ENCODE results near the gene EXOC2. TPM values are rescaled to one million over a fixed set of nuclear protein-coding genes. Genes with fewer than 3 reads are reported as not detected.

The EXOC2 gene
- total and polyA plus RNA-seq, 2 donors (not counting 3 experiments of a cell fraction or from before 2014, with no cell fraction given): 18.2 to 30.8 TPM

GRCh38 chr6:711925-712324, 19.0 kb upstream of the EXOC2 start:
- Histone ChIP-seq H3K27me3 (ENCODE audit: control insufficient read depth in 2 of 2, insufficient read depth in 2 of 2, low read length in 2 of 2) (no peaks in the 10 kb centered on the region), H3K4me1 (ENCODE audit: control insufficient read depth, extremely low read depth, insufficient read depth, low read length) (peaks cover 68% of the 10 kb centered on the region), H3K79me2 (ENCODE audit: control insufficient read depth, insufficient read depth, low read length) (no peaks in the 10 kb centered on the region), H4K20me1 (replicated peaks; ENCODE audit: control insufficient read depth, extremely low read depth, insufficient read depth, low read length) (no peaks in the 10 kb centered on the region), H3K9me3 (replicated peaks; ENCODE audit: control insufficient read depth, insufficient read depth, low read length) (no peaks in the 10 kb centered on the region), H2AFZ (ENCODE audit: low read depth, low read length) (peak overlapping the region; percentile 88), H3K4me2 (ENCODE audit: insufficient read depth, low read length) (peak overlapping the region; percentile 87), H3K27ac (ENCODE audit: insufficient read depth, low read depth, low read length) (peak overlapping the region; percentile 88), H3K36me3 (ENCODE audit: control insufficient read depth in 2 of 2, extremely low read depth in 1 of 2, insufficient read depth in 2 of 2, low read length in 2 of 2) (no peaks in the 10 kb centered on the region), H3K9me1 (replicated peaks; ENCODE audit: control insufficient read depth, extremely low read depth, insufficient read depth, low read length) (no peaks in the 10 kb centered on the region), H3K4me3 (replicated peaks in 1 of 3; ENCODE audit: insufficient read depth in 1 of 3, low read depth in 1 of 3, low read length in 3 of 3) (peak overlapping the region in 1 of 3 experiments; percentile 42), H3K9ac (replicated peaks; ENCODE audit: extremely low read depth, insufficient read depth, low read length) (peak overlapping the region; percentile 84)
- no peak for FAIRE-seq
- BruUV-seq (replicated peaks): no TSS peak
- POLR2A ChIA-PET: interaction anchor here (0.9 kb wide), 1 partner anchor 10 kb away, joined by 4 read pairs; no protein-coding TSS in a partner anchor
- CTCF ChIA-PET: interaction anchor here (0.8 to 5.3 kb wide), 6 partner anchors 9 to 119 kb away, joined by 3 to 55 read pairs (median 4); no protein-coding TSS in a partner anchor
- dilution Hi-C loops (cut with MboI; ENCODE audit: extremely low pct_ligation_motif_present, low sequenced_read_pairs): no loop called here
- peak; percentile 73 for DNase-seq (ENCODE audit: low read depth, low spot score)
- TF ChIP-seq POLR2AphosphoS5 (IDR thresholded peaks at IDR 0.05; ENCODE audit: insufficient read depth, low read depth, low read length): no peak
- peak; percentile 15 for TF ChIP-seq JUN (IDR thresholded peaks at IDR 0.05; ENCODE audit: borderline replicate concordance, insufficient read depth, insufficient read length, low read depth)
- intact Hi-C loops (cut with micrococcal nuclease): loop anchor here (1.0 to 5.0 kb wide), 2 partner anchors 19 to 420 kb away; partner anchors contain the start of genes DUSP22 and EXOC2

- TSS peak; percentile 50 for BruUV-seq (replicated peaks)
- H4K20me1 ChIP-seq (replicated peaks; ENCODE audit: control insufficient read depth, extremely low read depth, insufficient read depth, low read length): no peaks in the 10 kb centered on the region
- no peaks in the 10 kb centered on the region for H3K36me3 ChIP-seq (ENCODE audit: control insufficient read depth in 2 of 2, extremely low read depth in 1 of 2, insufficient read depth in 2 of 2, low read length in 2 of 2)
- H3K4me2 ChIP-seq (ENCODE audit: insufficient read depth, low read length): peak overlapping the region; percentile 87
- ChIA-PET POLR2A (interaction anchor here (0.6 to 0.9 kb wide), 2 partner anchors 11 to 26 kb away, joined by 3 to 4 read pairs; no protein-coding TSS in a partner anchor), CTCF (interaction anchor here (0.6 to 5.3 kb wide), 6 partner anchors 8 to 28 kb away, joined by 3 to 55 read pairs (median 4); no protein-coding TSS in a partner anchor)
- TF ChIP-seq POLR2AphosphoS5 (IDR thresholded peaks at IDR 0.05; ENCODE audit: insufficient read depth, low read depth, low read length): peak; percentile 56
- no peak for TF ChIP-seq MAX (IDR thresholded peaks at IDR 0.05; ENCODE audit: insufficient read depth, insufficient read length)
- TF ChIP-seq JUN (IDR thresholded peaks at IDR 0.05; ENCODE audit: borderline replicate concordance, insufficient read depth, insufficient read length, low read depth): no peak
- TF ChIP-seq MYC (IDR thresholded peaks at IDR 0.05; ENCODE audit: low read depth, low read length): no peak
- no peak for TF ChIP-seq FOS (IDR thresholded peaks at IDR 0.05; ENCODE audit: borderline replicate concordance, insufficient read depth, low read length)
- no peak for TF ChIP-seq GATA2 (IDR thresholded peaks at IDR 0.05; ENCODE audit: insufficient read depth, insufficient read length, low read depth, low read length)
- TF ChIP-seq POLR2A (IDR thresholded peaks at IDR 0.05; ENCODE audit: low read depth, low read length): peak; percentile 48
- TF ChIP-seq EZH2 (IDR thresholded peaks at IDR 0.05; ENCODE audit: borderline replicate concordance, low read depth, low read length, severe bottlenecking): no peak
- H3K27ac ChIP-seq (ENCODE audit: insufficient read depth, low read depth, low read length): peak overlapping the region; percentile 88
- no peaks in the 10 kb centered on the region for H3K27me3 ChIP-seq (ENCODE audit: control insufficient read depth in 2 of 2, insufficient read depth in 2 of 2, low read length in 2 of 2)
- H3K4me1 ChIP-seq (ENCODE audit: control insufficient read depth, extremely low read depth, insufficient read depth, low read length): peaks cover 79% of the 10 kb centered on the region
- dilution Hi-C loops (cut with MboI; ENCODE audit: extremely low pct_ligation_motif_present, low sequenced_read_pairs) (no loop called here), intact Hi-C loops (cut with micrococcal nuclease) (loop anchor here (1.0 to 5.0 kb wide), 2 partner anchors 18 to 419 kb away; partner anchors contain the start of genes DUSP22 and EXOC2)
- H2AFZ ChIP-seq (ENCODE audit: low read depth, low read length): peak overlapping the region; percentile 88
- peak overlapping the region; percentile 20 to 43 (median 42) for H3K4me3 ChIP-seq (replicated peaks in 1 of 3; ENCODE audit: insufficient read depth in 1 of 3, low read depth in 1 of 3, low read length in 3 of 3)
- DNase-seq (ENCODE audit: low read depth, low spot score) (peak; percentile 70), FAIRE-seq (no peak)
- H3K9me1 ChIP-seq (replicated peaks; ENCODE audit: control insufficient read depth, extremely low read depth, insufficient read depth, low read length): no peaks in the 10 kb centered on the region
- no peaks in the 10 kb centered on the region for H3K9me3 ChIP-seq (replicated peaks; ENCODE audit: control insufficient read depth, insufficient read depth, low read length)
- H3K9ac ChIP-seq (replicated peaks; ENCODE audit: extremely low read depth, insufficient read depth, low read length): peak overlapping the region; percentile 84
- H3K79me2 ChIP-seq (ENCODE audit: control insufficient read depth, insufficient read depth, low read length): no peaks in the 10 kb centered on the region
Measured at GRCh38 chr6:710601-711571, 17.9 kb upstream of the EXOC2 start.
